Karpas-422 (cell line): Measurements from ENCODE around the gene PRDX2. TPM values are rescaled to one million over a fixed set of nuclear protein-coding genes. Genes with fewer than 3 reads are reported as not detected.

Experiments used
- DNase-seq: peaks from one replicate; pipeline ENCODE4 v3.0.0-alpha.2; 2015
- H2AFZ ChIP-seq: fragments of 200-600 bp; sonication (generic); 2 replicates; pipeline ENCODE4 v1.6.1; 2014; ENCODE audit warnings: antibody characterized with exemption, low read length, mixed read lengths
- H3K27ac ChIP-seq: fragments of 200-600 bp; sonication (generic); 2 replicates; pipeline ENCODE4 v1.5.1; 2014; ENCODE audit warnings: mild to moderate bottlenecking, low read length, moderate library complexity
- H3K27me3 ChIP-seq: fragments of 200-600 bp; sonication (generic); 2 replicates; pipeline ENCODE4 v1.6.1; 2014; ENCODE audit warnings: low read length, mixed read lengths
- H3K36me3 ChIP-seq: fragments of 200-600 bp; sonication (generic); 2 replicates; pipeline ENCODE4 v1.6.1; 2014; ENCODE audit warnings: low read length, mixed read lengths; ENCODE audit not compliant: insufficient read depth
- H3K4me1 ChIP-seq: fragments of 200-600 bp; sonication (generic); 2 replicates; pipeline ENCODE4 v1.6.1; 2014; ENCODE audit warnings: mild to moderate bottlenecking, low read length, mixed read lengths
- H3K4me2 ChIP-seq: fragments of 200-600 bp; sonication (generic); 2 replicates; pipeline ENCODE4 v1.6.1; 2014; ENCODE audit warnings: low read length, low read depth, mild to moderate bottlenecking; ENCODE audit not compliant: poor library complexity, severe bottlenecking
- H3K4me3 ChIP-seq: fragments of 200-600 bp; sonication (generic); 2 replicates; pipeline ENCODE4 v1.5.1; 2014; ENCODE audit warnings: mild to moderate bottlenecking, antibody characterized with exemption, low read length, mixed read lengths
- H3K79me2 ChIP-seq: fragments of 200-600 bp; sonication (generic); 2 replicates; pipeline ENCODE4 v1.6.1; 2014; ENCODE audit warnings: mild to moderate bottlenecking, low read length, mixed read lengths
- H3K9ac ChIP-seq: fragments of 200-600 bp; sonication (generic); 2 replicates; pipeline ENCODE4 v1.6.0; 2014; ENCODE audit warnings: low read length
- H3K9me2 ChIP-seq: fragments of 200-600 bp; sonication (generic), shearing (Covaris generic); replicated peaks from 2 replicates; pipeline ENCODE4 v1.6.0; 2014; ENCODE audit warnings: mild to moderate bottlenecking, low read length, moderate library complexity; ENCODE audit not compliant: insufficient read depth
- H3K9me3 ChIP-seq: fragments of 300-700, 200-600 bp; sonication (generic); 2 replicates; pipeline ENCODE4 v1.6.1; 2014; ENCODE audit warnings: low read length, mixed read lengths
- H4K20me1 ChIP-seq: fragments of 200-600 bp; sonication (generic); 2 replicates; pipeline ENCODE4 v1.6.1; 2014; ENCODE audit warnings: mild to moderate bottlenecking, antibody characterized with exemption, low read length, low read depth; ENCODE audit not compliant: insufficient read depth
- small RNA-seq: library from RNA; depleted of rRNA; stranded (forward); fragments of <200 nt; gene quantifications from one replicate; pipeline ENCODE3, GENCODE V24; 2014
- total RNA-seq: library from RNA; depleted of rRNA; stranded (reverse); fragments of >200 nt; shearing (Covaris generic); gene quantifications from 2 replicates; pipeline ENCODE4 v1.2.3, GENCODE V29; 2014; ENCODE audit warnings: low replicate concordance; rRNA removed

The PRDX2 gene
- total RNA-seq, 1 experiment from 2014 or later = 372 TPM

GRCh38 chr19:12750851-12751250 is 50.7 kb downstream of the PRDX2 start:
- Histone ChIP-seq H3K27ac (no peak overlapping the region), H3K4me1 (no peaks in the 10 kb centered on the region), H3K9me2 (no peaks in the 10 kb centered on the region), H2AFZ (no peak overlapping the region), H3K4me3 (no peak overlapping the region), H3K27me3 (no peaks in the 10 kb centered on the region), H3K9ac (no peak overlapping the region), H3K4me2 (no peak overlapping the region), H3K36me3 (peaks cover 2% of the 10 kb centered on the region), H4K20me1 (no peaks in the 10 kb centered on the region), H3K9me3 (no peaks in the 10 kb centered on the region), H3K79me2 (no peaks in the 10 kb centered on the region)
- no peak for DNase-seq

- no peak overlapping the region for H3K9ac ChIP-seq
Observed at GRCh38 chr19:12749938-12750521, 51.6 kb downstream of the PRDX2 start.

GRCh38 chr19:12748489-12748888 is 53.1 kb downstream of the PRDX2 start:
- Histone ChIP-seq H2AFZ (no peak overlapping the region), H4K20me1 (no peaks in the 10 kb centered on the region), H3K4me1 (no peaks in the 10 kb centered on the region), H3K27me3 (no peaks in the 10 kb centered on the region), H3K36me3 (peaks cover 4% of the 10 kb centered on the region), H3K9me2 (no peaks in the 10 kb centered on the region), H3K9ac (no peak overlapping the region), H3K4me3 (no peak overlapping the region), H3K27ac (no peak overlapping the region), H3K79me2 (no peaks in the 10 kb centered on the region), H3K9me3 (no peaks in the 10 kb centered on the region), H3K4me2 (no peak overlapping the region)
- DNase-seq = no peak

More at GRCh38 chr19:12749938-12750521, 51.6 kb downstream of the PRDX2 start:
- H3K27me3 ChIP-seq = no peaks in the 10 kb centered on the region
- H3K9me3 ChIP-seq = no peaks in the 10 kb centered on the region
- no peak overlapping the region for H3K27ac ChIP-seq
- no peak overlapping the region for H2AFZ ChIP-seq
- no peaks in the 10 kb centered on the region for H4K20me1 ChIP-seq
- no peak for DNase-seq
- H3K36me3 ChIP-seq = peaks cover 4% of the 10 kb centered on the region
- H3K9me2 ChIP-seq = no peaks in the 10 kb centered on the region
- H3K4me1 ChIP-seq = no peaks in the 10 kb centered on the region
- no peak overlapping the region for H3K4me2 ChIP-seq
- H3K4me3 ChIP-seq = no peak overlapping the region
- no peaks in the 10 kb centered on the region for H3K79me2 ChIP-seq

Small RNAs within 50 kb of the gene (small RNA-seq; reads per million reads assigned to genes)
- gene MIR5684 = not detected

Other genes starting within 250 kb of the PRDX2 start
- 13.2 and 14.2 TPM in 2 replicates for gene ZNF490, start 191.0 kb downstream of the PRDX2 start, total RNA-seq
- 14.4 and 21.4 TPM in 2 replicates for gene ZNF791, start 190.9 kb downstream of the PRDX2 start, total RNA-seq
- 77.2 and 94.3 TPM in 2 replicates for gene MAN2B1, start 135.1 kb downstream of the PRDX2 start, total RNA-seq
- gene WDR83, start 135.0 kb downstream of the PRDX2 start, total RNA-seq = 13.3 and 16.5 TPM in 2 replicates
- 62.2 and 90.8 TPM in 2 replicates for gene DHPS, start 119.9 kb downstream of the PRDX2 start, total RNA-seq
- gene GNG14, start 113.8 kb downstream of the PRDX2 start, total RNA-seq = not detected in 2 replicates
- 2.1 and 12.8 TPM in 2 replicates for gene FBXW9, start 105.2 kb downstream of the PRDX2 start, total RNA-seq
- gene TNPO2, start 77.9 kb downstream of the PRDX2 start, total RNA-seq = 26.1 and 40.7 TPM in 2 replicates
- gene TRIR, start 67.1 kb downstream of the PRDX2 start, total RNA-seq = 147 and 332 TPM in 2 replicates
- gene GET3, start 64.3 kb downstream of the PRDX2 start, total RNA-seq = 42.3 and 78.0 TPM in 2 replicates
- gene BEST2, start 50.0 kb downstream of the PRDX2 start, total RNA-seq = not detected in 2 replicates
- 7.6 and 21.2 TPM in 2 replicates for gene HOOK2, start 26.2 kb downstream of the PRDX2 start, total RNA-seq
- gene JUNB, start 10.3 kb downstream of the PRDX2 start, total RNA-seq = 60.0 and 156 TPM in 2 replicates
- 9.0 TPM in 1 of 2 replicates, not detected in the other for gene THSD8, start 269 bp upstream of the PRDX2 start, total RNA-seq
- gene RNASEH2A, start 4.8 kb upstream of the PRDX2 start, total RNA-seq = 37.8 and 48.4 TPM in 2 replicates
- not detected in 2 replicates for gene RTBDN, start 32.8 kb upstream of the PRDX2 start, total RNA-seq
- gene MAST1, start 36.7 kb upstream of the PRDX2 start, total RNA-seq = 0.48 and 3.3 TPM in 2 replicates
- 47.1 and 61.3 TPM in 2 replicates for gene DNASE2, start 79.6 kb upstream of the PRDX2 start, total RNA-seq
- gene KLF1, start 85.4 kb upstream of the PRDX2 start, total RNA-seq = not detected in 2 replicates
- 24.9 and 32.8 TPM in 2 replicates for gene GCDH, start 89.4 kb upstream of the PRDX2 start, total RNA-seq
- 0.22 and 2.5 TPM in 2 replicates for gene SYCE2, start 117.5 kb upstream of the PRDX2 start, total RNA-seq
- gene FARSA, start 131.9 kb upstream of the PRDX2 start, total RNA-seq = 59.7 and 92.6 TPM in 2 replicates
- 547 and 681 TPM in 2 replicates for gene CALR, start 136.8 kb upstream of the PRDX2 start, total RNA-seq
- gene RAD23A, start 144.1 kb upstream of the PRDX2 start, total RNA-seq = 130 and 144 TPM in 2 replicates
- gene GADD45GIP1, start 155.4 kb upstream of the PRDX2 start, total RNA-seq = 23.2 and 66.6 TPM in 2 replicates
- 0.52 TPM in 1 of 2 replicates, not detected in the other for gene DAND5, start 167.8 kb upstream of the PRDX2 start, total RNA-seq
- 0.04 and 0.18 TPM in 2 replicates for gene NFIX, start 193.7 kb upstream of the PRDX2 start, total RNA-seq